ENCODE data around the gene OBI1. TPM values are rescaled to one million over a fixed set of nuclear protein-coding genes. Genes with fewer than 3 reads are reported as not detected.

OBI1 gene
- total and polyA plus RNA-seq, 10 donors: 4.1 to 14.7 (median 11.5) TPM

DNA sequence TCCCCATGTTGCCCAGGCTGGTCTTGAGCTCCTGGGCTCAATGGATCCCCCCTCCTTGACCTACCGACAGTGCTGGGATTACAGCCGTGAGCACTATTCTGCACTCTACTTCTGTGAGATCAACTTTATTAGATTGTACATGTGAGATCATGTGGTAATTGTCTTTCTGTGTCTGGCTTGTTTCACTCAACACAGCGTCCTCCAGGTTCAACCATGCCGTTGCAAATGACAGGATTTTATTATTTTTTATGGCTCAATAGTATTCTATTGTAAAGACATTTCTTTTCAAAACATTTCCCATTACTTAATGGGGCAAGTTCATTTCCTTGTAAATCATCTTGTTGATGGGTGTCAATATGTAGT, 1.5 kb upstream of the OBI1 start:
- Histone ChIP-seq H3K9me3 (no peaks in the 10 kb centered on the region), H3K4me1 (peaks cover 7 to 41% (median 30%) of the 10 kb centered on the region in 6 donors), H3K27ac (peak overlapping the region in 3 of 8 donors; percentile 83 to 87 (median 85)), H3K4me3 (peak overlapping the region in 5 of 8 donors; percentile 88 to 99 (median 88)), H3K36me3 (peaks cover 0 to 5% (median 0%) of the 10 kb centered on the region in 6 donors), H3K27me3 (replicated peaks in 1 of 7) (no peaks in the 10 kb centered on the region)
- TF ChIP-seq POLR2AphosphoS5 (IDR thresholded peaks at IDR 0.05) (no peak), POLR2A (IDR thresholded peaks at IDR 0.05) (no peak)
- TF ChIP-seq, protein P1, sequence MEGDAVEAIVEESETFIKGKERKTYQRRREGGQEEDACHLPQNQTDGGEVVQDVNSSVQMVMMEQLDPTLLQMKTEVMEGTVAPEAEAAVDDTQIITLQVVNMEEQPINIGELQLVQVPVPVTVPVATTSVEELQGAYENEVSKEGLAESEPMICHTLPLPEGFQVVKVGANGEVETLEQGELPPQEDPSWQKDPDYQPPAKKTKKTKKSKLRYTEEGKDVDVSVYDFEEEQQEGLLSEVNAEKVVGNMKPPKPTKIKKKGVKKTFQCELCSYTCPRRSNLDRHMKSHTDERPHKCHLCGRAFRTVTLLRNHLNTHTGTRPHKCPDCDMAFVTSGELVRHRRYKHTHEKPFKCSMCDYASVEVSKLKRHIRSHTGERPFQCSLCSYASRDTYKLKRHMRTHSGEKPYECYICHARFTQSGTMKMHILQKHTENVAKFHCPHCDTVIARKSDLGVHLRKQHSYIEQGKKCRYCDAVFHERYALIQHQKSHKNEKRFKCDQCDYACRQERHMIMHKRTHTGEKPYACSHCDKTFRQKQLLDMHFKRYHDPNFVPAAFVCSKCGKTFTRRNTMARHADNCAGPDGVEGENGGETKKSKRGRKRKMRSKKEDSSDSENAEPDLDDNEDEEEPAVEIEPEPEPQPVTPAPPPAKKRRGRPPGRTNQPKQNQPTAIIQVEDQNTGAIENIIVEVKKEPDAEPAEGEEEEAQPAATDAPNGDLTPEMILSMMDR (IDR thresholded peaks at IDR 0.05 in 8 of 11, conservative IDR thresholded peaks at IDR 0.05 in 3 of 11): no peak
- no peak for DNase-seq
- intact Hi-C loops (cut with DNase I; ENCODE audit: low total_unique reads): no loop called here
- 87 to 98% (median 92%) methylated on average over 4 of the region's 4 CpGs for WGBS, 5 donors

DNA sequence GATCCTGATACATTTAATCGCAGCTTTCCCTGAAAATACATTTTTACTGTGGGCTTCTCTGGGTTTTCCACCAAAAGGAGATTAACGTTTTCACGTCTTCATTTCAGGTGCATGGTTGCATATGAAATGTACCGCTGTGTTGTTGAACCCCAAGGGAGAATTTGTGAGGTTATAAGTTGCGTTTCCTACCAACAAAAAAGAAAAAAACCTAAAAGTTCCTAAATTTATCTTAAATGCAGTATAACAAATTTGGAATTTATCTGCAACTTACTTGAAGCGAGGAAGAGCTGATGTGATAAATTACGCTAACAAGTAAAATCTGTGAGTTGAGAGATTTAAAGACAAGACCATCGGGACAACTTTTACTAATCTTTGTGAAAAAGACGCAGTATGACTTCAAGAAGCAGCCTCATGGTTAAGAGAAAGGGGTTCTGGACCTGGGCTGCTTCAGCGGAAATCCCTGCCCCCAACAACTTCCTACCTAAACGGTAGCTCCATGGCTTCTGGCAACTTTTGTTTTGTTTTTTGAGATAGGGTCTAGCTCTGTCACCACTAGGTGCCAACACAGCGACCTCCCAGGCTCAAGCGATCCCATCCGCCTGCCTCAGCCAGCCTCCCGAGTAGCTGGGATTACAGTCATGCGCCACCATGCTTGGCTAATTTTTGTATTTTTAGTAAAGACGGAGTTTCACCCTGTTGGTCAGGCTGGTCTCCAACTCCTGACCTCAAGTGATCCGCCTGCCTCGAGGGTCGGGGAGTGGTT, 958 bp upstream of the OBI1 start:
- Histone ChIP-seq H3K27ac (peak overlapping the region in 6 of 8 donors; percentile 75 to 87 (median 82)), H3K36me3 (peaks cover 0 to 5% (median 0%) of the 10 kb centered on the region in 6 donors), H3K9me3 (no peaks in the 10 kb centered on the region), H3K4me3 (peak overlapping the region; percentile 20 to 99 (median 90)), H3K27me3 (replicated peaks in 1 of 7) (no peaks in the 10 kb centered on the region), H3K4me1 (peaks cover 7 to 47% (median 34%) of the 10 kb centered on the region in 6 donors)
- 18 to 31% (median 21%) methylated on average over 20 of the region's 20 CpGs for WGBS, 5 donors
- peak; percentile 77 for DNase-seq
- TF ChIP-seq POLR2AphosphoS5 (IDR thresholded peaks at IDR 0.05): no peak
- no peak for TF ChIP-seq POLR2A (IDR thresholded peaks at IDR 0.05)
- TF ChIP-seq, protein P1 (IDR thresholded peaks at IDR 0.05 in 8 of 11, conservative IDR thresholded peaks at IDR 0.05 in 3 of 11): no peak
- intact Hi-C loops (cut with DNase I; ENCODE audit: low total_unique reads): no loop called here

DNA sequence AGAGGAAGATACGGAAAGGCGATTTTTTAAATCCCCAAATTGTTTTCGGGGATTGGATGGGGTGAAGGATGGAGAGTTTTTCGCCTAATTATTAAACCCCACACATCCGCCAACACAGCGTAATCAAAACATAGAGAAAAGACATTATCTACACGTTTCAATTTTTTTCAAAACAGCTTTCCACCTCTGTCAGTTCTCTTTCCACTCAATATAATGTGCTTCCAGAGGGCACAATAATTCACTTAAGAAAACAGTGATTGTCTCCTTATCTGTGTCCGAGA, 435 bp upstream of the OBI1 start:
- 1 to 15% (median 5%) methylated on average over 8 of the region's 8 CpGs for WGBS, 5 donors
- Histone ChIP-seq H3K4me3 (peak overlapping the region; percentile 20 to 99 (median 90)), H3K9me3 (no peaks in the 10 kb centered on the region), H3K36me3 (peaks cover 0 to 5% (median 0%) of the 10 kb centered on the region in 6 donors), H3K27me3 (replicated peaks in 1 of 7) (no peaks in the 10 kb centered on the region), H3K4me1 (peaks cover 7 to 47% (median 36%) of the 10 kb centered on the region in 6 donors), H3K27ac (peak overlapping the region in 6 of 8 donors; percentile 75 to 87 (median 82))
- TF ChIP-seq, protein P1 (IDR thresholded peaks at IDR 0.05 in 8 of 11, conservative IDR thresholded peaks at IDR 0.05 in 3 of 11): no peak
- TF ChIP-seq POLR2A (IDR thresholded peaks at IDR 0.05) (no peak), POLR2AphosphoS5 (IDR thresholded peaks at IDR 0.05) (no peak)
- no peak for DNase-seq
- intact Hi-C loops (cut with DNase I; ENCODE audit: low total_unique reads): no loop called here
